ENCODE results near the gene LAMA4.

- no peak for TF ChIP-seq L3MBTL2 (conservative IDR thresholded peaks at IDR 0.05)
- no peak for TF ChIP-seq SP1 (IDR thresholded peaks at IDR 0.05)
- no peak for TF ChIP-seq ZNF384 (IDR thresholded peaks at IDR 0.05)
- no peak for TF ChIP-seq FOXA1 (IDR thresholded peaks at IDR 0.05)
- no peak for TF ChIP-seq PKNOX1 (IDR thresholded peaks at IDR 0.05)
- TF ChIP-seq FOXM1 (IDR thresholded peaks at IDR 0.05; ENCODE audit: borderline replicate concordance), result no peak
- TF ChIP-seq SUZ12 (IDR thresholded peaks at IDR 0.05), result no peak
- TF ChIP-seq BHLHE40 (IDR thresholded peaks at IDR 0.05; ENCODE audit: borderline replicate concordance), result no peak
- TF ChIP-seq NFRKB (IDR thresholded peaks at IDR 0.05), result no peak
- TF ChIP-seq FOXK2 (IDR thresholded peaks at IDR 0.05), result no peak
- TF ChIP-seq CTBP1 (IDR thresholded peaks at IDR 0.05; ENCODE audit: borderline replicate concordance), result no peak
- TF ChIP-seq ELF4 (IDR thresholded peaks at IDR 0.05), result no peak
- TF ChIP-seq LEF1 (IDR thresholded peaks at IDR 0.05; ENCODE audit: borderline replicate concordance), result no peak
- no peak for TF ChIP-seq TARDBP (IDR thresholded peaks at IDR 0.05)
These were observed 8.7 kb downstream of the LAMA4 start for GRCh38 chr6:112245511-112246203.

All from HEK293T (cell line).